LNCAP (cell line): ENCODE results near the gene BZW2.

Source experiments
- TF ChIP-seq, protein P1 (sequence below): fragments of 450-650 bp; IDR thresholded peaks from 2 replicates; pipeline ENCODE4 v1.5.1; 2017; ENCODE audit warnings: mild to moderate bottlenecking

BZW2 gene

GRCh38 chr7:16702441-16702840 lies 56.5 kb downstream of the BZW2 start:
- TF ChIP-seq, protein P1, sequence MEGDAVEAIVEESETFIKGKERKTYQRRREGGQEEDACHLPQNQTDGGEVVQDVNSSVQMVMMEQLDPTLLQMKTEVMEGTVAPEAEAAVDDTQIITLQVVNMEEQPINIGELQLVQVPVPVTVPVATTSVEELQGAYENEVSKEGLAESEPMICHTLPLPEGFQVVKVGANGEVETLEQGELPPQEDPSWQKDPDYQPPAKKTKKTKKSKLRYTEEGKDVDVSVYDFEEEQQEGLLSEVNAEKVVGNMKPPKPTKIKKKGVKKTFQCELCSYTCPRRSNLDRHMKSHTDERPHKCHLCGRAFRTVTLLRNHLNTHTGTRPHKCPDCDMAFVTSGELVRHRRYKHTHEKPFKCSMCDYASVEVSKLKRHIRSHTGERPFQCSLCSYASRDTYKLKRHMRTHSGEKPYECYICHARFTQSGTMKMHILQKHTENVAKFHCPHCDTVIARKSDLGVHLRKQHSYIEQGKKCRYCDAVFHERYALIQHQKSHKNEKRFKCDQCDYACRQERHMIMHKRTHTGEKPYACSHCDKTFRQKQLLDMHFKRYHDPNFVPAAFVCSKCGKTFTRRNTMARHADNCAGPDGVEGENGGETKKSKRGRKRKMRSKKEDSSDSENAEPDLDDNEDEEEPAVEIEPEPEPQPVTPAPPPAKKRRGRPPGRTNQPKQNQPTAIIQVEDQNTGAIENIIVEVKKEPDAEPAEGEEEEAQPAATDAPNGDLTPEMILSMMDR: peak; percentile 45

- TF ChIP-seq, protein P1: no peak
Observed at GRCh38 chr7:16708511-16708910, 62.5 kb downstream of the BZW2 start.

DNA sequence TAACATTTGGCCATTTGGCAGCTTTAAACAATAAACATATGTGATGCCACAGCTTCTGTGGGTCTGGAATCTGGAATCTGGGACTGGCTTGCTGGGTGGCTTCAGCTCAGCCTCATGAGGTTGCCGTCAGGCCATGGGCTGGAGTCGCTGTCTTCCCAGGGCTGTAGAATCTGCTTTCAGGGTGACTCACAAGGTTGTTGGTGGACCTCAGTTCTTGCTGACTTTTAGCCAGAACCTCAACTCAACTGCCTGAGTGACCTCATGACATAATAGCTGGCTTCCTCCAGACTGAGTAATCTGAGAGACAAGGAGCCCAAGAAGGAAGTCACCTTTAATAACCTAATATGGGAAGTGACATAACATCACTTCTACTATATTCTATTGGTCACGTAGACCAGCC lies 63.0 kb downstream of the BZW2 start:
- TF ChIP-seq, protein P1: no peak

DNA sequence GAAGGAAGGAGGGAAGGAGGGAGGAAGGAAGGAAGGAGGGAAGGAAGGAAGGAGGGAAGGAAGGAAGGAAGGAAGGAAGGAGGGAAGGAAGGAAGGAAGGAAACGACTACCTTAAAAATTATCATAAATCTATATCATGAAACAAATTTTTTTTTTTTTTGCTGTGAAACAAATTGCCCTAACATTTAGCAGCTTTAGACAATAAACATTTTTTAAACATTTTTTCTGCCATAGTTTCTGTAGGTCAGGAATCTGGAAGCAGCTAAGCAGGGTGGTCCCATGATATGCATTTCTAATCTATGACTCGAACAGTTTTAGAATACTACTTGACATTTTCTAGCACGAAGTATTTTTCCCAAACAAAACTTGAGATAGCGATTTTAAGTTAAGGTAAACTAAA lies 64.7 kb downstream of the BZW2 start:
- TF ChIP-seq, protein P1: no peak

DNA sequence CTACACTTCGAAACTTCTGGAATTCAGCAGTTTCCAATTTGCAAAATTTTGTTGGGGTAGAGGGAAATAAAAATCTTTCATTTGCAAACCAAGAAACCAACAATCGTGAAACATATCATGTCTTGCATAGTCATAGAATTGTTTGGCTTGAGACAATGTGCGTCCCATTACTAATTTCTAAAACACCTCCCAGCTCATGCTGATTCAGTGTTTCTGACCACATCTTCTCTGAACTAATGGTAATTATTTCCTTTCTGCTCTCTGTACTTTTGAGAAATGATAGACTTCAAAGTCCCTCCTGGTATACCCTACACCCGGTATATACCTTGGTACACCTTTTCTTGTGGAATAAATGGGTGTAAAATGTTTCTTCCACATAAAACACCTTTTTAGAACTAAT lies 65.7 kb downstream of the BZW2 start:
- TF ChIP-seq, protein P1: no peak

DNA sequence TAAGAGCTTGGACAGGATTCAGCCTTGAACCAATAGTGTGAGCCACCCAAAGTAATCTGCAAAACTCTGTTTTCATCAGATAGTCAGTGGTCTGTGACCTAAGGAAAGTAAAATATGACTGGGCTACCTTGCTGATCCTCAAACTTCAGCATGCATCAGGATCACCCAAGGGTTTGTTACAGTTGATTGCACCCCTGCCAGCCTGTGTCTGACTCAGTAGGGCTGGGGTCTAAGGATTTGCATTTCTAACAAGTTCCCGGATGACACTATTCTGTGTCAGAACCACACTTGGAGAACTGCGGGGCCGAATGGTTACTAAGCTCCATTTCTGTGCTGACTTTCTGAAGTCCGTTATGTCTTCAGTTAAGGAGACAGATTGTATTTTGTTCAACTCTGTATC lies 66.9 kb downstream of the BZW2 start:
- TF ChIP-seq, protein P1: no peak

GRCh38 chr7:16715928-16716327 lies 69.9 kb downstream of the BZW2 start:
- TF ChIP-seq, protein P1: no peak

DNA sequence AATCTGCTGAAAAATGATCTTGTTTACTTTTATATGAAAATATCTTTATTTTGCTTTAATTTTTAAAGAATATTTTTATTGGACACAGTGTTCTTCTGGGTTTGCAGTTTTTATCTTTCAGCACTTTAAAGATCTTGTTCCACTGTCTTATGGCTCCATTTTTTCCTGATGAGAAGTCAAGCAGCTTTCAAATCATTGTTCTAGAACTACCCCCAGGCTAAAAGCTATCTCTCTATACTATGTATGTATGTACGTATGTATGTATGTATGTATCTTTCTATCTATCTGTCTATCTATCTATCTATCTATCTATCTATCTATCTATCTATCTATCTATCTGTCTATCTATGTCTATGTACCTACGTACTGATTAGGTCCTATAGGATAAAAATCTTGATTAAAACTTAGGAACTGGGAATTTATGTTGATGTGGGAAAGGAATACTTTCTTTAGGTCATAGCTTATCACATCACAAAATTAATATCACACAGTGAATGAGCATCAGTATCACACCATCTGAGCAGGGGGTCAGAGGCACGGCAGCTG lies 72.2 kb downstream of the BZW2 start:
- TF ChIP-seq, protein P1: no peak
